ENCODE measurements around the gene CAST. TPM values are rescaled to one million over a fixed set of nuclear protein-coding genes. Genes with fewer than 3 reads are reported as not detected.

CAST gene
- total and polyA plus RNA-seq, 2 donors (not counting 3 experiments of a cell fraction or from before 2014, with no cell fraction given), result 33.7 to 194 TPM

GRCh38 chr5:96720408-96720807 is 58.2 kb downstream of the CAST start:
- no peaks in the 10 kb centered on the region for H3K9me3 ChIP-seq (replicated peaks; ENCODE audit: control insufficient read depth, insufficient read depth, low read length)
- H3K4me2 ChIP-seq (ENCODE audit: insufficient read depth, low read length), result no peak overlapping the region
- POLR2A ChIA-PET, result no interaction called here
- no peaks in the 10 kb centered on the region for H3K4me1 ChIP-seq (ENCODE audit: control insufficient read depth, extremely low read depth, insufficient read depth, low read length)
- no peaks in the 10 kb centered on the region for H3K27me3 ChIP-seq (ENCODE audit: control insufficient read depth in 2 of 2, insufficient read depth in 2 of 2, low read length in 2 of 2)
- H2AFZ ChIP-seq (ENCODE audit: low read depth, low read length), result no peak overlapping the region
- H3K27ac ChIP-seq (ENCODE audit: insufficient read depth, low read depth, low read length), result no peak overlapping the region
- H3K79me2 ChIP-seq (ENCODE audit: control insufficient read depth, insufficient read depth, low read length), result peaks cover 53% of the 10 kb centered on the region
- DNase-seq (ENCODE audit: low read depth, low spot score), result no peak
- BruUV-seq (replicated peaks), result no TSS peak
- no peaks in the 10 kb centered on the region for H3K9me1 ChIP-seq (replicated peaks; ENCODE audit: control insufficient read depth, extremely low read depth, insufficient read depth, low read length)
- H4K20me1 ChIP-seq (replicated peaks; ENCODE audit: control insufficient read depth, extremely low read depth, insufficient read depth, low read length), result no peaks in the 10 kb centered on the region
- dilution Hi-C loops (cut with MboI; ENCODE audit: extremely low pct_ligation_motif_present, low sequenced_read_pairs) (no loop called here), intact Hi-C loops (cut with micrococcal nuclease) (no loop called here)
- no peak for FAIRE-seq
- peaks cover 0 to 2% of the 10 kb centered on the region in 2 experiments for H3K36me3 ChIP-seq (ENCODE audit: control insufficient read depth in 2 of 2, extremely low read depth in 1 of 2, insufficient read depth in 2 of 2, low read length in 2 of 2)
- CTCF ChIA-PET, result interaction anchor here (0.6 to 2.5 kb wide), 6 partner anchors 9 to 375 kb away, joined by 3 to 8 read pairs (median 4); no protein-coding TSS in a partner anchor
- TF ChIP-seq EZH2 (IDR thresholded peaks at IDR 0.05; ENCODE audit: borderline replicate concordance, low read depth, low read length, severe bottlenecking), result no peak
- no peak for TF ChIP-seq FOS (IDR thresholded peaks at IDR 0.05; ENCODE audit: borderline replicate concordance, insufficient read depth, low read length)
- peak in 1 of 2 donors; percentile 5 for TF ChIP-seq CTCF (IDR thresholded peaks at IDR 0.05; ENCODE audit: extremely low read depth in 1 of 2, insufficient read depth in 1 of 2, low read depth in 1 of 2, low read length in 2 of 2)
- TF ChIP-seq POLR2AphosphoS5 (IDR thresholded peaks at IDR 0.05; ENCODE audit: insufficient read depth, low read depth, low read length), result no peak
- no peak for TF ChIP-seq MAX (IDR thresholded peaks at IDR 0.05; ENCODE audit: insufficient read depth, insufficient read length)
- H3K9ac ChIP-seq (replicated peaks; ENCODE audit: extremely low read depth, insufficient read depth, low read length), result no peak overlapping the region
- no peak overlapping the region for H3K4me3 ChIP-seq (replicated peaks in 1 of 3; ENCODE audit: insufficient read depth in 1 of 3, low read depth in 1 of 3, low read length in 3 of 3)

Measured in endothelial cell of umbilical vein (primary cell).